Measurements from ENCODE around the gene CELA1.
"Not testable (repeated sequence)": the region's sequence is repeated elsewhere in the genome, so short reads cannot be mapped to it uniquely, and the experiment has no call there.

The CELA1 gene

GRCh38 chr12:51345681-51346080 is 798 bp downstream of the CELA1 start:
- H3K4me3 Mint-ChIP-seq = no peak overlapping the region
- H3K27ac Mint-ChIP-seq = no peak overlapping the region
- H3K4me1 Mint-ChIP-seq = peaks cover 47 to 60% of the 10 kb centered on the region in 2 donors
- H3K9me3 Mint-ChIP-seq = no peaks in the 10 kb centered on the region
- ATAC-seq (replicated peaks) = no peak
- H3K27me3 Mint-ChIP-seq = peaks cover 6 to 15% of the 10 kb centered on the region in 2 donors
- H3K36me3 Mint-ChIP-seq = no peaks in the 10 kb centered on the region
- no peak for DNase-seq

GRCh38 chr12:51343201-51343600 is 3.3 kb downstream of the CELA1 start:
- ATAC-seq (replicated peaks) = peak; percentile 22 to 34
- H3K36me3 Mint-ChIP-seq = no peaks in the 10 kb centered on the region
- no peak overlapping the region for H3K4me3 Mint-ChIP-seq
- no peak for DNase-seq
- no peak overlapping the region for H3K27ac Mint-ChIP-seq
- H3K4me1 Mint-ChIP-seq = peaks cover 45 to 60% of the 10 kb centered on the region in 2 donors
- H3K9me3 Mint-ChIP-seq = no peaks in the 10 kb centered on the region
- H3K27me3 Mint-ChIP-seq = peaks cover 6 to 12% of the 10 kb centered on the region in 2 donors

- no peak overlapping the region for H3K27ac Mint-ChIP-seq
- H3K27me3 Mint-ChIP-seq = peaks cover 6 to 9% of the 10 kb centered on the region in 2 donors
- no peaks in the 10 kb centered on the region for H3K9me3 Mint-ChIP-seq
- DNase-seq (no peak), ATAC-seq (replicated peaks) (no peak)
- no peak overlapping the region for H3K4me3 Mint-ChIP-seq
- H3K36me3 Mint-ChIP-seq = no peaks in the 10 kb centered on the region
- H3K4me1 Mint-ChIP-seq = peaks cover 45 to 60% of the 10 kb centered on the region in 2 donors
Observed at GRCh38 chr12:51342416-51342815, 4.1 kb downstream of the CELA1 start.

- H3K36me3 Mint-ChIP-seq = no peaks in the 10 kb centered on the region
- peak; percentile 62 for DNase-seq
- peaks cover 39 to 52% of the 10 kb centered on the region in 2 donors for H3K4me1 Mint-ChIP-seq
- ATAC-seq (replicated peaks) = peak; percentile 69 to 74
- H3K27ac Mint-ChIP-seq = no peak overlapping the region
- no peaks in the 10 kb centered on the region for H3K9me3 Mint-ChIP-seq
- H3K4me3 Mint-ChIP-seq = peak overlapping the region in 1 of 2 donors; percentile 58
- no peaks in the 10 kb centered on the region for H3K27me3 Mint-ChIP-seq
Observed at GRCh38 chr12:51341251-51342007, 5.0 kb downstream of the CELA1 start.

GRCh38 chr12:51339750-51340149 is 6.7 kb downstream of the CELA1 start:
- DNase-seq = no peak
- Mint-ChIP-seq H3K4me1 (peaks cover 30 to 37% of the 10 kb centered on the region in 2 donors), H3K36me3 (no peaks in the 10 kb centered on the region), H3K9me3 (no peaks in the 10 kb centered on the region), H3K27ac (no peak overlapping the region), H3K27me3 (peaks cover 0 to 10% of the 10 kb centered on the region in 2 donors), H3K4me3 (no peak overlapping the region)
- ATAC-seq (replicated peaks) = no peak

- not testable (repeated sequence) for DNase-seq; H3K9me3 Mint-ChIP-seq; H3K36me3 Mint-ChIP-seq; H3K27ac Mint-ChIP-seq; ATAC-seq (replicated peaks); H3K4me3 Mint-ChIP-seq
- peaks cover 9 to 15% of the 10 kb centered on the region in 2 donors for H3K4me1 Mint-ChIP-seq
- peaks cover 0 to 13% of the 10 kb centered on the region in 2 donors for H3K27me3 Mint-ChIP-seq
Observed at GRCh38 chr12:51337336-51337735, 9.1 kb downstream of the CELA1 start.

- Mint-ChIP-seq H3K36me3 (no peaks in the 10 kb centered on the region), H3K9me3 (no peaks in the 10 kb centered on the region), H3K27ac (no peak overlapping the region), H3K27me3 (peaks cover 0 to 13% of the 10 kb centered on the region in 2 donors), H3K4me3 (no peak overlapping the region), H3K4me1 (peaks cover 1 to 3% of the 10 kb centered on the region in 2 donors)
- no peak for DNase-seq
- ATAC-seq (replicated peaks) = no peak
Observed at GRCh38 chr12:51335931-51336330, 10.5 kb downstream of the CELA1 start.

GRCh38 chr12:51334764-51335163 is 11.7 kb downstream of the CELA1 start:
- Mint-ChIP-seq H3K36me3 (no peaks in the 10 kb centered on the region), H3K4me1 (peaks cover 5 to 6% of the 10 kb centered on the region in 2 donors), H3K27ac (no peak overlapping the region), H3K27me3 (peaks cover 0 to 13% of the 10 kb centered on the region in 2 donors), H3K9me3 (no peaks in the 10 kb centered on the region), H3K4me3 (no peak overlapping the region)
- ATAC-seq (replicated peaks) (no peak), DNase-seq (no peak)

GRCh38 chr12:51333536-51333935 is 12.9 kb downstream of the CELA1 start:
- DNase-seq (no peak), ATAC-seq (replicated peaks) (no peak)
- Mint-ChIP-seq H3K4me3 (no peak overlapping the region), H3K4me1 (peaks cover 12 to 15% of the 10 kb centered on the region in 2 donors), H3K9me3 (no peaks in the 10 kb centered on the region), H3K27me3 (peaks cover 0 to 13% of the 10 kb centered on the region in 2 donors), H3K36me3 (no peaks in the 10 kb centered on the region), H3K27ac (no peak overlapping the region)

GRCh38 chr12:51330186-51330585 is 16.3 kb downstream of the CELA1 start:
- DNase-seq (no peak), ATAC-seq (replicated peaks) (no peak)
- peaks cover 0 to 7% of the 10 kb centered on the region in 2 donors for H3K27me3 Mint-ChIP-seq
- H3K4me1 Mint-ChIP-seq = peaks cover 26 to 39% of the 10 kb centered on the region in 2 donors
- no peak overlapping the region for H3K4me3 Mint-ChIP-seq
- no peak overlapping the region for H3K27ac Mint-ChIP-seq
- H3K36me3 Mint-ChIP-seq = no peaks in the 10 kb centered on the region
- H3K9me3 Mint-ChIP-seq = no peaks in the 10 kb centered on the region

GRCh38 chr12:51329742-51330141 is 16.7 kb downstream of the CELA1 start:
- H3K4me1 Mint-ChIP-seq = peaks cover 28 to 44% of the 10 kb centered on the region in 2 donors

GRCh38 chr12:51328587-51328986 is 17.9 kb downstream of the CELA1 start:
- H3K4me1 Mint-ChIP-seq = peaks cover 29 to 45% of the 10 kb centered on the region in 2 donors
- ATAC-seq (replicated peaks) (no peak), DNase-seq (no peak)
- no peaks in the 10 kb centered on the region for H3K27me3 Mint-ChIP-seq
- H3K4me3 Mint-ChIP-seq = no peak overlapping the region
- H3K27ac Mint-ChIP-seq = no peak overlapping the region
- no peaks in the 10 kb centered on the region for H3K9me3 Mint-ChIP-seq
- H3K36me3 Mint-ChIP-seq = no peaks in the 10 kb centered on the region

More at GRCh38 chr12:51329742-51330141, 16.7 kb downstream of the CELA1 start:
- no peak for ATAC-seq (replicated peaks)
- Mint-ChIP-seq H3K27ac (no peak overlapping the region), H3K4me3 (no peak overlapping the region), H3K27me3 (peaks cover 0 to 3% of the 10 kb centered on the region in 2 donors), H3K9me3 (no peaks in the 10 kb centered on the region), H3K36me3 (no peaks in the 10 kb centered on the region)
- DNase-seq = no peak

- Mint-ChIP-seq H3K4me3 (peak overlapping the region; percentile 35 to 52), H3K4me1 (peaks cover 42 to 61% of the 10 kb centered on the region in 2 donors), H3K36me3 (peaks cover 2 to 7% of the 10 kb centered on the region in 2 donors), H3K27me3 (no peaks in the 10 kb centered on the region), H3K9me3 (no peaks in the 10 kb centered on the region), H3K27ac (peak overlapping the region; percentile 75)
- DNase-seq = peak; percentile 32
- peak; percentile 64 to 66 for ATAC-seq (replicated peaks)
Observed at GRCh38 chr12:51326698-51327439, 19.6 kb downstream of the CELA1 start.

GRCh38 chr12:51324953-51325352 is 21.5 kb downstream of the CELA1 start:
- DNase-seq = no peak
- H3K27me3 Mint-ChIP-seq = no peaks in the 10 kb centered on the region
- ATAC-seq (replicated peaks) = no peak
- H3K4me3 Mint-ChIP-seq = peak overlapping the region in 1 of 2 donors; percentile 12
- H3K9me3 Mint-ChIP-seq = no peaks in the 10 kb centered on the region
- peaks cover 2 to 12% of the 10 kb centered on the region in 2 donors for H3K36me3 Mint-ChIP-seq
- H3K4me1 Mint-ChIP-seq = peaks cover 53 to 77% of the 10 kb centered on the region in 2 donors
- no peak overlapping the region for H3K27ac Mint-ChIP-seq

Data from stimulated activated naive B cell treated with anti-CD40 and anti-IgM and Interleukin-4, amounts not matched to agents 10 μg/mL and 1 μg/mL and 100 μg/mL, for 72 hours (primary cell).